Activated gamma-delta T cell treated with anti-CD3 and anti-CD28 coated beads, Interleukin-2, amount 50 U/mL, for 16 hours (primary cell): ENCODE data around the gene LRRC7.

Experiments
- DNase-seq: peaks from one replicate; pipeline ENCODE4 v3.0.0-alpha.2; 2020; ENCODE audit warnings: low read depth

The LRRC7 gene

GRCh38 chr1:70093250-70093975 lies 525.7 kb downstream of the LRRC7 start:
- no peak for DNase-seq

DNA sequence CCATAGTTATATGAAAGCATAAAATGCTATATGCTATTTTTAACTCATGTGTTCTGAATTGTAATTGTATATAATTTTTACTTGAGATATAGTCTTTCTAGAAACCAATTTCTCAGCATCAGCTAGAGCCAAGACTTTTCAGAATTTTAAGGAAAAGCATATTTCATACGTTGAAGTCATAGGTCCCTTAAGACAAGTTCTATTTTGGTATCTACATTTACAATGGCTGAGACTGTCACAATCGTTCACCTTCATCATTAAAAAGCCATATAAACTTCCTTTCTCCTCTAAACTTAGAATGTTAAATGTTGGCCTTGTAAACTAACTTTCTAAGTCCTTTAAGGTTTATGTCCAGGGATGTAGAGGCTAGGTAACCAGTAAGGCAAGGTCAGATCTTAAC lies 533.5 kb downstream of the LRRC7 start:
- no peak for DNase-seq

DNA sequence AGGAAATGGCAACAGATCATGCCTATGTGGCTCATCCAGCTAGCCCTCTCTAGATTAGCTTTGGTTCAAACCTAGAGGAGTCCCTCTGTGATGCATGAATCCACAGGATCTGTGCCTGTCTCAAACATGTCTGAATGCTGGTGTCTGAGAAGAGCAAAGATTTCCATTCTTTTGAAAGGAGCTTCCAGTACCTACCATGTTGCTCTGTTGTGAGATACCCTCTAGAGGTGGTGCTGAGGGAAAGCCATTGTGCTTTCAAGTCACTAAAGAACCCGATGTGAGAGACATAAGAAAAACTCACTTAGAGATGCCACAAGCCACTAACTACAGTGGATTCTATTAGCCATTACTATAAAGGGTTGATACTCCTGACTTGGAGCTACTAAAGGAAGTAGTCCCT lies 534.1 kb downstream of the LRRC7 start:
- no peak for DNase-seq

DNA sequence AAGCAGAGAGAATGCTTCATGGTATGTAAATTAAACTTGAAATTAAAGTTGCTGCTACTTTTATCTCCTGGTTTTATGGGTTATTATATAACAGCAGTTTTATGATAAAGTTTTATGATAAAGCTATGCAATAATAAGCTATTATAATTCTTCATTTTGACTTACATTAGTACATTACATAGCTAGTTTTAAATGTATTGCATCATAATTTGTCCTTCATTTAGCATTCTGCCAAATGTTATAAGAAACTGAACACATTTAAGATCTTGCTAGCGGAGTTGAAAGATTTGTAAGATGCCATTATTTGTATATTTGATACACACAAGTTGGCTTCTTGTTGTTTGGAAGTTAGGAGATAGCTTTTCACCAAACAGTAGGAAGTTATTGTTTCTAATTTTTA lies 536.0 kb downstream of the LRRC7 start:
- DNase-seq: no peak

GRCh38 chr1:70109241-70109640 lies 541.5 kb downstream of the LRRC7 start:
- DNase-seq: no peak

DNA sequence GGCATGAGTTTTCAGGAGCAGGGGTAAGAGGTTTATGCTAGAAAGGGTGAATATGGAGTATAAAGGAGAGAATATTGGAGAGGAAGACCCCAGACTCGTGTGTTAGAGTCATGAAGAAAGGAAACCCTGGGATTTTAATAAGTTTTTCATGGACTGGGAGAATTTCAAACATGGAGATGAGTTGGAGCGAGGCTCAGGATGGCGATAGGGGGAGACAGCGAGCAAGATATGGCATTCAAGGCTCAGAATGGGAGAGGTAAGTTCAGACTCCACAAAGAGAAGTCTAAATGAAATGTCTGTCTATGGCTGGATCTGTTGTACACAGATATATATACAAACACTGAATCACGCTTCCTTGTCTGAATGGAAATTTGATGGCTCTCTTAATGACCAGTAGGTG lies 545.1 kb downstream of the LRRC7 start:
- DNase-seq: no peak

- no peak for DNase-seq
Observed at GRCh38 chr1:70115315-70115714, 547.6 kb downstream of the LRRC7 start.

- DNase-seq: no peak
Observed at GRCh38 chr1:70117046-70117445, 549.3 kb downstream of the LRRC7 start.

GRCh38 chr1:70134148-70134547 lies 566.4 kb downstream of the LRRC7 start:
- no peak for DNase-seq

DNA sequence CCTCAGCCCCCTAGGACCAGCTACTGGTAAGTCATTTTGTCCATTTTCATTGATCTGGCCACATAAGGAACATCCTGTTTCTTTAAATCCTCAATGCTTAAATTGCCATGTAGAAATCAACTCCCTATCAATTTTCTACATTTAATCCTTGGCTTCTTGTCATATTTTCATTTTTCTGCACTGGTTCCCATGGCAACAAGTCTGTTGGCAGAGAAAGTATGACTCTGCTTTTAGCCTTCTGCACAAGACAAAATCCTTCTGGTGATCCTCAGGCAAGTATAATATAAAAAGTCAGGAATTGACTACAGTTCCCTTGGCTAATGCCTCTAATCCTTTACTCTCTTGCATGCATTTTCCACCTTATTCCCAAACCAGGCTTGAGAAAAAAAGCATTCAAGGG lies 572.6 kb downstream of the LRRC7 start:
- no peak for DNase-seq

GRCh38 chr1:70140894-70141293 lies 573.2 kb downstream of the LRRC7 start:
- DNase-seq: no peak

- no peak for DNase-seq
Observed at GRCh38 chr1:70142075-70142474, 574.4 kb downstream of the LRRC7 start.

- no peak for DNase-seq
Observed at GRCh38 chr1:70143048-70143659, 575.4 kb downstream of the LRRC7 start.

GRCh38 chr1:70146488-70146887 lies 578.8 kb downstream of the LRRC7 start:
- no peak for DNase-seq

- DNase-seq: no peak
Observed at GRCh38 chr1:70150444-70150843, 582.7 kb downstream of the LRRC7 start.

- DNase-seq: no peak
Observed at GRCh38 chr1:70153739-70154138, 586.0 kb downstream of the LRRC7 start.

- no peak for DNase-seq
Observed at GRCh38 chr1:70156529-70157120, 588.9 kb downstream of the LRRC7 start.

- DNase-seq: no peak
Observed at GRCh38 chr1:70164350-70164749, 596.6 kb downstream of the LRRC7 start.

DNA sequence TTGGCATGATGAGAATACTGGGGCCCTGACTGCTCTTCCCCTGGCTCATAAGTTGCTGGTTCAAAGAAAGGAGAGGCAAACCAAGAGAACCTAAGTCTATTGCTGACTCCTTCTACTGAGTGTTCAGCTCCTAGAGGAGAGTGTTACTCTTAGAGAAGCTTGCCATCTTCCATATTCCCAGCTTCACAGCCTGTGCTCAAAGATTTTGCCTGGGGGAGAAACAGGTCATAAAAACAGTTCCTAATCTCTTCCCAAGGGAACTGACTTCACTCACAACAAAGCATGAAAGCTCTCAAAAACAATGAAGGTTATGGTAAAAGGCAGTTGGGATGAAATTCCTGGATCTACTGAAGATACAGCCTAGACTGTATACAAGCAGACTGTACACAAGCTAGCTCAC lies 600.6 kb downstream of the LRRC7 start:
- DNase-seq: no peak

DNA sequence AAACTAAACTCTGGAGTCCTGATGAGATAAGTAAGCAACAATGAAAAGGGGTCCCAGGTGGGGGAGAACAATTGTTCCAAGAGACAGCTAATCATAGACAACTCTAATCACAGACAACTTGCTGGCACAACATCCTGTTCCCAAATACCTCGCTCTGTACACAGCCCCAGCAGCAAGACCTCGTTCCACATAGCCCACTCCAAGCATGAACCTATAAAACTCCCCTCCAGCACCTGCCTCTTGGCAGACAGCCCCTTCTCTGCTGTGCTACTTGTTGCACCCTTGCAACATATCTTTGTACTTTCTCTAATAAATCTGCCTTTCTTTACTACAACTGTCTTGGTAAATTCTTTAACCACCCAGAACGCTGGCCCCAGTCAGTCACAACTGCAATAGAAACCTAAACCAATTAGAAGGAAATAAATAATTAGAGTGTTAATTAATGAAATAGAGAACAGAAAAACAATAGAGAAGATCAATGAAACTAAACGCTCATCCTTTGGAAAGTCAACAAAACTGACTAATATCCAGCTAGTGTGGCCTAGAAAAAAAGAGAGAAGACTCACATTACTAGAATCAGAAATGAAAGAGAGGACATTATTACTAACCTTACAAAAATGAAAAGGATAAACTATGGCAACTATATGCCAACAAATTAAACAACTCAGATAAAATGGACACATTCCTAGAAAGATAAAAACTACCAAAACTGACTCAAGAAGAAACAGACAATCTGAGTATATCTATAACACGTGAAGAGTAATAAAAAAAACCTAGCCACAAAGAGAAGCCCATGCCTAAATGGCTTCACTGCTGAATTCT lies 601.5 kb downstream of the LRRC7 start:
- DNase-seq: no peak

- DNase-seq: no peak
Observed at GRCh38 chr1:70171512-70171911, 603.8 kb downstream of the LRRC7 start.
